ENCODE data around the gene MICAL3.
A peak's percentile ranks its signal among the peaks of the same experiment; 100 is the strongest.

Gene MICAL3

GRCh38 chr22:17851759-17852158 is 172.6 kb downstream of the MICAL3 start:
- Histone ChIP-seq H3K27me3 (ENCODE audit: control insufficient read depth in 1 of 2, insufficient read depth in 2 of 2, low read length in 2 of 2) (no peaks in the 10 kb centered on the region), H3K4me1 (ENCODE audit: insufficient read depth, low read length) (peaks cover 67% of the 10 kb centered on the region), H3K9me3 (ENCODE audit: low read length) (no peaks in the 10 kb centered on the region), H3K9ac (ENCODE audit: low read length) (no peak overlapping the region), H3K36me3 (ENCODE audit: insufficient read depth, low read length) (peaks cover 10% of the 10 kb centered on the region), H3K4me3 (ENCODE audit: low read depth in 1 of 2, low read length in 2 of 2) (no peak overlapping the region), H3K27ac (ENCODE audit: low read depth, low read length) (peak overlapping the region; percentile 69)

- Histone ChIP-seq H3K27me3 (ENCODE audit: control insufficient read depth in 1 of 2, insufficient read depth in 2 of 2, low read length in 2 of 2) (no peaks in the 10 kb centered on the region), H3K27ac (ENCODE audit: low read depth, low read length) (peak overlapping the region; percentile 82), H3K9ac (ENCODE audit: low read length) (peak overlapping the region; percentile 37), H3K4me3 (ENCODE audit: low read depth in 1 of 2, low read length in 2 of 2) (peak overlapping the region in 1 of 2 donors; percentile 3), H3K36me3 (ENCODE audit: insufficient read depth, low read length) (peaks cover 6% of the 10 kb centered on the region), H3K4me1 (ENCODE audit: insufficient read depth, low read length) (peaks cover 68% of the 10 kb centered on the region), H3K9me3 (ENCODE audit: low read length) (no peaks in the 10 kb centered on the region)
Observed at GRCh38 chr22:17847360-17848078, 176.8 kb downstream of the MICAL3 start.

GRCh38 chr22:17846326-17846992 is 177.9 kb downstream of the MICAL3 start:
- H3K9ac ChIP-seq (ENCODE audit: low read length) = peak overlapping the region; percentile 37
- peak overlapping the region; percentile 82 for H3K27ac ChIP-seq (ENCODE audit: low read depth, low read length)
- H3K36me3 ChIP-seq (ENCODE audit: insufficient read depth, low read length) = peaks cover 10% of the 10 kb centered on the region
- peaks cover 57% of the 10 kb centered on the region for H3K4me1 ChIP-seq (ENCODE audit: insufficient read depth, low read length)
- H3K27me3 ChIP-seq (ENCODE audit: control insufficient read depth in 1 of 2, insufficient read depth in 2 of 2, low read length in 2 of 2) = no peaks in the 10 kb centered on the region
- no peaks in the 10 kb centered on the region for H3K9me3 ChIP-seq (ENCODE audit: low read length)
- peak overlapping the region in 1 of 2 donors; percentile 3 for H3K4me3 ChIP-seq (ENCODE audit: low read depth in 1 of 2, low read length in 2 of 2)

- Histone ChIP-seq H3K36me3 (ENCODE audit: insufficient read depth, low read length) (peaks cover 17% of the 10 kb centered on the region), H3K27ac (ENCODE audit: low read depth, low read length) (peak overlapping the region; percentile 82), H3K9me3 (ENCODE audit: low read length) (no peaks in the 10 kb centered on the region), H3K4me3 (ENCODE audit: low read depth in 1 of 2, low read length in 2 of 2) (peak overlapping the region in 1 of 2 donors; percentile 3), H3K4me1 (ENCODE audit: insufficient read depth, low read length) (peaks cover 57% of the 10 kb centered on the region), H3K9ac (ENCODE audit: low read length) (peak overlapping the region; percentile 5), H3K27me3 (ENCODE audit: control insufficient read depth in 1 of 2, insufficient read depth in 2 of 2, low read length in 2 of 2) (no peaks in the 10 kb centered on the region)
Observed at GRCh38 chr22:17845790-17846189, 178.6 kb downstream of the MICAL3 start.

GRCh38 chr22:17845327-17845726 is 179.0 kb downstream of the MICAL3 start:
- Histone ChIP-seq H3K4me3 (ENCODE audit: low read depth in 1 of 2, low read length in 2 of 2) (peak overlapping the region in 1 of 2 donors; percentile 3), H3K9me3 (ENCODE audit: low read length) (no peaks in the 10 kb centered on the region), H3K36me3 (ENCODE audit: insufficient read depth, low read length) (peaks cover 21% of the 10 kb centered on the region), H3K9ac (ENCODE audit: low read length) (no peak overlapping the region), H3K4me1 (ENCODE audit: insufficient read depth, low read length) (peaks cover 57% of the 10 kb centered on the region), H3K27me3 (ENCODE audit: control insufficient read depth in 1 of 2, insufficient read depth in 2 of 2, low read length in 2 of 2) (no peaks in the 10 kb centered on the region), H3K27ac (ENCODE audit: low read depth, low read length) (peak overlapping the region; percentile 82)

- Histone ChIP-seq H3K9me3 (ENCODE audit: low read length) (no peaks in the 10 kb centered on the region), H3K27me3 (ENCODE audit: control insufficient read depth in 1 of 2, insufficient read depth in 2 of 2, low read length in 2 of 2) (no peaks in the 10 kb centered on the region), H3K27ac (ENCODE audit: low read depth, low read length) (peak overlapping the region; percentile 82), H3K36me3 (ENCODE audit: insufficient read depth, low read length) (peaks cover 24% of the 10 kb centered on the region), H3K4me1 (ENCODE audit: insufficient read depth, low read length) (peaks cover 55% of the 10 kb centered on the region), H3K4me3 (ENCODE audit: low read depth in 1 of 2, low read length in 2 of 2) (no peak overlapping the region), H3K9ac (ENCODE audit: low read length) (no peak overlapping the region)
Observed at GRCh38 chr22:17844150-17844549, 180.2 kb downstream of the MICAL3 start.

GRCh38 chr22:17842386-17842785 is 182.0 kb downstream of the MICAL3 start:
- no peaks in the 10 kb centered on the region for H3K27me3 ChIP-seq (ENCODE audit: control insufficient read depth in 1 of 2, insufficient read depth in 2 of 2, low read length in 2 of 2)
- H3K9ac ChIP-seq (ENCODE audit: low read length) = no peak overlapping the region
- peaks cover 44% of the 10 kb centered on the region for H3K4me1 ChIP-seq (ENCODE audit: insufficient read depth, low read length)
- no peak overlapping the region for H3K4me3 ChIP-seq (ENCODE audit: low read depth in 1 of 2, low read length in 2 of 2)
- H3K9me3 ChIP-seq (ENCODE audit: low read length) = no peaks in the 10 kb centered on the region
- peak overlapping the region; percentile 10 for H3K27ac ChIP-seq (ENCODE audit: low read depth, low read length)
- H3K36me3 ChIP-seq (ENCODE audit: insufficient read depth, low read length) = peaks cover 37% of the 10 kb centered on the region

- no peak overlapping the region for H3K9ac ChIP-seq (ENCODE audit: low read length)
- peaks cover 43% of the 10 kb centered on the region for H3K36me3 ChIP-seq (ENCODE audit: insufficient read depth, low read length)
- H3K4me3 ChIP-seq (ENCODE audit: low read depth in 1 of 2, low read length in 2 of 2) = no peak overlapping the region
- H3K27ac ChIP-seq (ENCODE audit: low read depth, low read length) = peak overlapping the region; percentile 27
- no peaks in the 10 kb centered on the region for H3K27me3 ChIP-seq (ENCODE audit: control insufficient read depth in 1 of 2, insufficient read depth in 2 of 2, low read length in 2 of 2)
- peaks cover 44% of the 10 kb centered on the region for H3K4me1 ChIP-seq (ENCODE audit: insufficient read depth, low read length)
- H3K9me3 ChIP-seq (ENCODE audit: low read length) = no peaks in the 10 kb centered on the region
Observed at GRCh38 chr22:17841836-17842235, 182.5 kb downstream of the MICAL3 start.

GRCh38 chr22:17838180-17838865 is 186.0 kb downstream of the MICAL3 start:
- Histone ChIP-seq H3K9ac (ENCODE audit: low read length) (no peak overlapping the region), H3K4me1 (ENCODE audit: insufficient read depth, low read length) (peaks cover 20% of the 10 kb centered on the region), H3K9me3 (ENCODE audit: low read length) (no peaks in the 10 kb centered on the region), H3K27ac (ENCODE audit: low read depth, low read length) (no peak overlapping the region), H3K36me3 (ENCODE audit: insufficient read depth, low read length) (peaks cover 41% of the 10 kb centered on the region), H3K27me3 (ENCODE audit: control insufficient read depth in 1 of 2, insufficient read depth in 2 of 2, low read length in 2 of 2) (no peaks in the 10 kb centered on the region), H3K4me3 (ENCODE audit: low read depth in 1 of 2, low read length in 2 of 2) (no peak overlapping the region)

GRCh38 chr22:17836992-17837742 is 187.2 kb downstream of the MICAL3 start:
- H3K9ac ChIP-seq (ENCODE audit: low read length) = no peak overlapping the region
- H3K27ac ChIP-seq (ENCODE audit: low read depth, low read length) = peak overlapping the region; percentile 8
- H3K4me3 ChIP-seq (ENCODE audit: low read depth in 1 of 2, low read length in 2 of 2) = no peak overlapping the region
- H3K4me1 ChIP-seq (ENCODE audit: insufficient read depth, low read length) = peaks cover 25% of the 10 kb centered on the region
- no peaks in the 10 kb centered on the region for H3K27me3 ChIP-seq (ENCODE audit: control insufficient read depth in 1 of 2, insufficient read depth in 2 of 2, low read length in 2 of 2)
- H3K9me3 ChIP-seq (ENCODE audit: low read length) = no peaks in the 10 kb centered on the region
- H3K36me3 ChIP-seq (ENCODE audit: insufficient read depth, low read length) = peaks cover 38% of the 10 kb centered on the region

- no peak overlapping the region for H3K27ac ChIP-seq (ENCODE audit: low read depth, low read length)
- H3K36me3 ChIP-seq (ENCODE audit: insufficient read depth, low read length) = peaks cover 21% of the 10 kb centered on the region
- no peak overlapping the region for H3K4me3 ChIP-seq (ENCODE audit: low read depth in 1 of 2, low read length in 2 of 2)
- H3K4me1 ChIP-seq (ENCODE audit: insufficient read depth, low read length) = peaks cover 44% of the 10 kb centered on the region
- H3K9me3 ChIP-seq (ENCODE audit: low read length) = no peaks in the 10 kb centered on the region
- no peak overlapping the region for H3K9ac ChIP-seq (ENCODE audit: low read length)
- no peaks in the 10 kb centered on the region for H3K27me3 ChIP-seq (ENCODE audit: control insufficient read depth in 1 of 2, insufficient read depth in 2 of 2, low read length in 2 of 2)
Observed at GRCh38 chr22:17835256-17835655, 189.1 kb downstream of the MICAL3 start.
